Stimulated activated naive CD4-positive, alpha-beta T cell treated with Interleukin-2 at 50 U/mL for 16 hours (primary cell): Measurements from ENCODE around the gene CCDC74A.
"Not testable (repeated sequence)": the region's sequence is repeated elsewhere in the genome, so short reads cannot be mapped to it uniquely, and the experiment has no call there.

ENCODE experiments used
- DNase-seq: peaks from one replicate; lab custom pipeline; 2025; lab: John Stamatoyannopoulos, UW

Gene CCDC74A

DNA sequence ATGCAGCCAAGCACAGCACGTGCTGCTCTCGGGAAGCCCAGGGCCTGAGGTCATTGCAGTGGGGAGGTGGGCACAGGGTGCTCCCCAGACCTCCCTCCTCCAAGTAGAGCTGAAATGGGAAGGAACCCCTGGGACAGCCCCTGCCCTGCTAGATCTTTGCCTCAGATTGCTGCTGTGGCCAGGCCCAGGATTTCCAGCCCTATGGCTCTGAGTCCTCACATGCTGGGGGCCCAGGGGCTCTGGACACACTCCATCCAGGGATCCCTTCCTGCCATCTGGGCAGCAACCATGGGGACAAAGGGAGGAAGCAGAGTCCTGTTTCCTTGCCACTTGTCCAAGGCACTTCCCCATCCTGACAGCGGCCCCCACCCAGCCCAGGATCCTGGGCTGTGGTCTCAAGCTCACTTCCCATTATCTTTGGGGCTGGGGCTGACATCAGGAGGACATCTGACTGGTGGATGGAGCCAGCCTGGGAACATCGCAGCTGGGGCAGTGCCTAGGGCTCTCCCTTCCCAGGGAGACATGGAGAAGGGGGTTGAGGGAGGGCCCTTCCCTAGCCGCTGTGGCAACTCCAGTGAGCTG lies 2.3 kb downstream of the CCDC74A start:
- DNase-seq, result not testable (repeated sequence)

DNA sequence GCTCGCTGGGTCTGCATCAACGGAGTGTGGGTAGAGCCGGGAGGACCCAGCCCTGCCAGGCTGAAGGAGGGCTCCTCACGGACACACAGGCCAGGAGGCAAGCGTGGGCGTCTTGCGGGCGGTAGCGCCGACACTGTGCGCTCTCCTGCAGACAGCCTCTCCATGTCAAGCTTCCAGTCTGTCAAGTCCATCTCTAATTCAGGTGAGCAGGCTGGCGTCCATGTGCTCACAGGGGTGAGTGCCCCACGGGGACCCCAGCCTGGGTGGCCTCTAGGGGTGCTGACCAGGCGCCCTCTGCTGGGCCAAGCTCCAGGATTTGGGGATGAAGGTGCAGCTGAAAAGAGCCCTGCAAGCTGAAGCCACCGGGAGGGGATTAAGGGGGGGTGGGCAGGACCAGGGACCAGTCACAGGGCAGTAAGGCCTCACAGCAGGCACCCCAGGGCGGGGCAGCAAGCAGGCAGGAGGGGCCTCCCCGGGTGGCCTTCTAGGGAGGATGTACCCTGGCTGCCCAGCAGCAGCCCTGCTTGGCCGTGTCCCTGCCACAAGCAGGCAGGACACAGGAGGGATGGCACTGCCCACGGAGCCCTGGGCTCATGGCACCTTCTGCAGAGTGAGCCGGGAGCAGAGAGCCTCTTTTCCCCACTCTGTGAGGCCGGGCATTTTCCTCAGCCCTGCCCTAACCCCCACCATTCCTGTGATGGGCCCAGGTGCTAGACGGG lies 3.1 kb downstream of the CCDC74A start:
- DNase-seq, result not testable (repeated sequence)

DNA sequence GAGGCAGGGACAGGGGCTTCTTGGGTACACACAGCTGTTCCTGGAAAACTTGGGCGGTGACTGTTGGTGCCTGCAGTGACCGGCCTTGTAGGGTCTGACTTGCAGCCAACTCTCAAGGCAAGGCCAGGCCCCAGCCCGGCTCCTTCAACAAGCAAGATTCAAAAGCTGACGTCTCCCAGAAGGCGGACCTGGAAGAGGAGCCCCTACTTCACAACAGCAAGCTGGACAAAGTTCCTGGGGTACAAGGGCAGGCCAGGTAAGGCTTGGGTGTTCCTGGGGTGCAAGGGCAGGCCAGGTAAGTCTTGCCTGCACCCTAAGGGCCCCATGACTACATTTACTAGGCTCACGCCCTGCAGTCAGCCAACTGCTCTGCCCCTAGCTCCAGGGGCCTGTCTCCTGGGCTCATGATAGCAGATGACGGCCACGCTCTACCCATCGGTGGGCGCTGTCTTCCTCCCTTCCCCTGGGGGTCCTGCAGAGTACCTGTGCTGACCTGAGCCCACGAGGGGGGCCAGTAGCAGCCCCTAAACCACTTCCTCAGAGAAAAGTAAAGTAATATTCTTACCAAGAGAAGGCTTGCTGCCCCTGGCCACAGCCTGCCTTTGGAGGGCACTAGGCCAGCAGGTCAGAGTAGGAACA lies 4.0 kb downstream of the CCDC74A start:
- not testable (repeated sequence) for DNase-seq

DNA sequence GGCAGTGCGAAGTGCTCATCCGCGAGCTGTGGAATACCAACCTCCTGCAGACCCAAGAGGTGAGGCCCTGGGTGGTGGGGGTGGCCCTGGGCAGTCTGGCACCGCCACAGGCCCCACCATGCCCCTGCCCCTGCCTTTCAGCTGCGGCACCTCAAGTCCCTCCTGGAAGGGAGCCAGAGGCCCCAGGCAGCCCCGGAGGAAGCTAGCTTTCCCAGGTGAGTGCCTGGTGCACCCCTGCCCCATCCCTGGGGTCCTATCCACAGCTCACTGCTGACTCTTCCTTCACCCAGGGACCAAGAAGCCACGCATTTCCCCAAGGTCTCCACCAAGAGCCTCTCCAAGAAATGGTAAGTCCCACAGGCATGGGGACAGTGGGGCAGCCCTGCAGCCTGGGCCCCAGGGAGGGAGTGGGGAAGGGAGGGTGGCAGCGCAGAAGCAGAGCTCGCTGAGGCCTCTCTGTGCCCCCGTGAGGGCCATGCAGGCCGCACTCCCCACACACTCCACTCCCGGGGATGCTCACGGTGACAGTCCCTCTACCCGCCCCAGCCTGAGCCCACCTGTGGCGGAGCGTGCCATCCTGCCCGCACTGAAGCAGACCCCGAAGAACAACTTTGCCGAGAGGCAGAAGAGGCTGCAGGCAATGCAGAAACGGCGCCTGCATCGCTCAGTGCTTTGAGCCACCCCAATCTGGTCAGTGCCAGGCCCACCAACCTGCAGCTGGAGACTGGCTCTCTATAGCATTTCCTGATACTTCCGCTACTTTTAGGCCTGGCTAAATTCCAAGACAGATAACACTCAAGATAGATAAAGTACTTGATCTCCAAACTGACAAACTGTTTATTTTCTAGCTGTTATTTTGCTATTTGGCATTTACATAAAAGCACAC lies 5.3 kb downstream of the CCDC74A start:
- DNase-seq, result not testable (repeated sequence)

DNA sequence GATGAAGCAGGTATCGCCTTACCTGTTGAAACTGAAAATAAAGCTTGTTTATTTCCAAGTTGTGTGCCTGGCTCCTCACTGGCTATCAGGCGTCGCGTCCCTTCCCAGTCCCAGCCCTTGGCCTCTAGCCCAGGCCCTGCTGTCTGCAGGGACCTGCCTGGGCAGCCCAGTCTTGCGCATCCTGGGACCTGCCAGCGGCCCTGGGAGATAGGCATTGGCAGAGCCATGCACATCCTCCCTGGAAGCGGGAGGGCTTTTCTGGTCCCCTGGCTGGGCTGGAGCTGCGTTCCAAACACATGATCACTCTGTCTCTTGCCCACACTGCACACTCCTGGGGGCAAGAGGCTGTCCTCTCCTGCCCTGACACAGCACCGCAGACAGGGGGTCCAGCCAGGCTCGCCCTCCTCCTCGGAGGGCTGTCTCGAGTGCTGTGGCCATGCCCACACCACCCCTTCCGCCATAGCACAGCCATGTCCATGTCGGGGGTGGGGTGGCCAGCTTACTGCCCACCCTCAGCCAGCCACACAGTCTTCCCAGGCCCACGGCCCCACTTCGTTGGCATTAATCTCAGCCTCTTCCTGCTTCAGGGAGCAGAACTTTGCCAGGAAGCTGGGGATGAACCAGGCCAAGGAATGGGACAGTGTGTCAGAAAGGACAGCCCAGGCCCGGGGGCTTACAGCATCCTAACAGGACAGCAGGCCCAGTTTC lies 6.1 kb downstream of the CCDC74A start:
- not testable (repeated sequence) for DNase-seq

DNA sequence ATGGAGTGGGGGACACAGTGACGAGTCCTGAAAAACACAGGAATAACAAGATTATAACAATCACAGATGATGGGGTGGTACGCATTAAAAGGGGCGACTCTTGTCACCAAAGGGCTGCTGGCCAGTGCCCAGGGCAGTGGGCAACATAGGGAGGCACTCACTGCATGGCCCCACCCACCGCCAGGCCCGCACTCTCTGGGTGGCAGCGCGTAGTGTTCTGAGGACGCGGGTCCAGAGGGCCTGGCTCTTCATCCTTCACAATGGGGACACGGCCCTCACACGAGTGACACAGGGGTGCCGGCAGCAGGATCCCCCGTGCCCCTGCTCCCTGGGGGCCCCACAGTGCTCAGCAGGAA lies 6.6 kb downstream of the CCDC74A start:
- not testable (repeated sequence) for DNase-seq

DNA sequence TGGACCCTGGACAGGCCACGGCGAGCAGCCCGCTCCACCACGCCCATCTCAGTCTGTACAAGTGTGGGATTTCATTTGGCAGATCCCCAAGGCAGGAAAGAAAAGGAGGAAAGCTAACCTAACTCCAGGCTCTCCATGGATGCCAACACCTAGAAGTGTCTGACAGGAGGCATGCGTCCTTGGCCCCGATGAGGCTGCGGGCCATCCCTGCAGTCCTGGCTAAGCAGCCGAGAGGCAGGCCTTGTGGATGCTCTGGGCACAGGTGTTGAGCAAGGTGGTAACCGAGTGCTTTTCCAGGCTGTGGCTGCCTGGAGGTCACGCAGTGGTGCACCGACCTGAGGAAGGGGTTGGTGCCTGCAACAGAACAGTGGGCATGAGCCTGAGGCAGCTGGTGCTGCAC lies 7.3 kb downstream of the CCDC74A start:
- DNase-seq, result not testable (repeated sequence)

DNA sequence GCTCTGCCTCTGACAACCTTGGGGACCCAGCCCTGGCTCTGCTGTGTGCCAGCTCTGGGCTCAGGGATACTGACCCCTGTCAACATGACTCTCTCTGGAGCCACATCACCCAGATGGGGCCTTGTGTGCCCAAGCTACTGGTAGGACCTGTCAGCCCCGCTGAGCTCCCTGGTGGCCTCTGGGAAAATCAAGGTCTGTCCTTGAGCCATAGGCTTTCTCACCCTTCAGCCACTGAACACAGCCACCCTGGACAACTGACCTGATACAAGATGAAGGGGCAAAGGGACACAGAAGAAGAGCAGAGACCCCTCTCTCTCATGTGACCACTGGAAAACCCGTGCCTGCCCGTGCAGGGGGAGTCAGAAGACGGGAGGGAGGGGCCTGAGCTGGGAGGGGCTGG lies 7.8 kb downstream of the CCDC74A start:
- DNase-seq, result no peak

DNA sequence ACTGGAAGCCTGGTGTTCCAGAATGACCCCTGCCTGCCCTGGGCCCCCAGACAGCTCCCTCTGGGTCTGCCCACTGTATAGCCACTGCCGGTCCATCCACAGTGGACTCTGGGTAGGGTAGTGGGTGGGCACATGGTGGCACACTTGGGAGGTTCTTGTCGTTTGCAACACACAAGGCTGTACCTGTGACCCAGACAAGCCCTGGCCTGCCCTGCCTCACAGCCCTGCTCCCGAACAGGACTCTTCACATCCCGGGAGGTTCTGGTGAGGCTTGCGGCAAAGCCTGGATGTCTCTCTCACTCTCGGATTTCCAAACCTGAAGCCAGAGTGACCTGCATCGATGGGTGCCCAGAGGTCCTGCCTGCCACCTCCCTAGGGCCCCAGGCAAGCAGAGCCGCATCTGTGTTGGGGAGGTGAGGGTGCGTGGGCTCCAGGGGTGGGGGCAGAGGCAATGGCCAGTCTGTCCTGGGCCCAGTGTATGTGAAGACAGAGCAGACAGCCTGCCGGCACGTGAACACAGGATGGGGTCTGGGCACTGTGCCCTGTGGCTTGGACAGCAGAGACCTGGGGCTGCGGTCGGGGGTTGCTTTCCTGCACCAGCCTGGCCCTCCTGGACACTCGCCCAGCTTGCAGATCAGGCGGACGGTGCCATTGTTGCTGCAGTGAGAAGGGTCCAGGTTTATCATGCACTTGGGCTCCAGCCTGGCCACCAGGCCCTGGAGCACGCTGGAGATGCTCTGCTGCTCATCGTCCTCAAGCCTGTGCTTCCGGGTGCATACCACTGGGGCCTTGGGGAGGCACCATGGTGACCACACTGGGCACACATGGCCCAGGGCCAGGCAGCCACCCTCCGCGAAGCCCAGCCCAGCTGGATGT lies 8.5 kb downstream of the CCDC74A start:
- DNase-seq, result not testable (repeated sequence)

DNA sequence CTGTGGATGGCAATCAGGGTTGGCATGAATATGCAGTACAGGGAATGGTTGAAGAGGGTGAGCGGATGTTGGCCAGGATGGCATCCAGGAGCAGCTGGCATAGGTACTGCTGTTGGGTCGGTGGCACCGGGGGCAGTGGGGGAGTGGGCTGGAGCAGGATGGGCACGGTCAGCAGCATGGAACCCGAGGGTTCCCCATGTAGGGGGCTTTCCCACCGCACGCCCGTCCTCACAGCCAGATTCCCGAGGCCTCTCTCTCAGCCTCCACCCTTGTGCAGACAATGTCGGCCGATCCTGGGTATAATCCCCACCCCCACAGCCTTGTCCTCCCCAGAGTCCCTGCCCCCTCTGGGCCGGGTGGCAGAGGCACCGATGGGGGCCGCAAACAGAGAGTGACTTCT lies 9.2 kb downstream of the CCDC74A start:
- not testable (repeated sequence) for DNase-seq

DNA sequence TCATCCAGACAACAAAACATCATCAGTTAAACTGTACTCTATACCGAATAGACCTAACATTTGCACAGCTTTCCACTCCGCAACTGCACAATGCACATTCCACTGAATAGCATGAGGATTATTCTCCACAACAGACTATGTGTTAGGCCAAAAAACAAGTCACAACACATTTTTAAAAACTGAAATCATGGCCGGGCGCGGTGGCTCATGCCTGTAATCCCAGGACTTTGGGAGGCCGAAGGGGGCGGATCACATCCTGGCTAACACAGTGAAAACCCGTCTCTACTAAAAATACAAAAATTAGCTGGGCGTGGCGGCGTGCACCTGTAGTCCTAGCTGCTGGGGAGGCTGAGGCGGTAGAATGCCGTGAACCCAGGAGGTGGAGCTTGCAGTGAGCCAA lies 11.2 kb downstream of the CCDC74A start:
- not testable (repeated sequence) for DNase-seq

DNA sequence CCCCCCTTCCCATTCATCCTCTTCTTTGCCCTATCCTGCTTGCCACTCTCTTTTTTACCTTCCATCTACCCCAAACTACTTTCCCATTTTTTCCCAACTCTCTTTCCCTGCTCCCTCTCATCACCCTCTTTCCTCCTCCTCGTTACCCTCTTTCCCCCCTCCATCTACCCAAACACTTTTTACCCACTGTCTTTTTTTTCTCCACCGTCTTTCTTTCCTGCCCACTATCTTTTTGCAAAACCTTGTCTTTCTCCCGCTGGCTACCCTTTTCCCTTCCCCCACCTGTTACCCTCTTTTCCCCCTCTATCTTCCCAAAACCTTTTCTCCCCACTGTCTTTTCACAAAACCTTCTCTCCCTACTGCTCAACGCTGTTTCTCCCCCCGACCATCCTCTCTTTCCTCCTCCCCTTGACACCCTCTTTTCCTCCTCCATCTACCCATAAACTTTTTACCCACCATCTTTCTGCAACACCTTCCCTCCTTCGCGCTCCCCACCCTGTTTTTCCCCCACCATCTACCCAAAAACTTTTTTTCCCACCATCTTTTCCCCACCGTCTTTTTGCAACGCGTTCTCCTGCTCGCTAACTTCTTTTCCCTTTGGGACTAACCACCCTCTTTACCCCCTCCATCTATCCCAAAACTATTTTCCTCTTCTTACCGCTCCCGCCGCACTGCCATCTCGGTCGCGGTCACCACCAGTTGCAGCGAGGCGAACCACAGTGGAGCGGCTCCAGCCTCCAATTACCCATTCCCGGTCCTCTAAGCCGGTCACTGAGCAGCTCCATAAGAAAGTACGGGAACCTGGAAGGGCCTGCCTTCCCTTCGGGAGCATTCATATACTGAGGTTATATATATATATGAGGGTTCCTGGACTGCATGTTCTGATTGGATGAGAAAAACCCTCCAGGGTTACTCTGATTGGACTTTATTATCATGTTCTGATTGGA lies 15.0 kb downstream of the CCDC74A start:
- no peak for DNase-seq

DNA sequence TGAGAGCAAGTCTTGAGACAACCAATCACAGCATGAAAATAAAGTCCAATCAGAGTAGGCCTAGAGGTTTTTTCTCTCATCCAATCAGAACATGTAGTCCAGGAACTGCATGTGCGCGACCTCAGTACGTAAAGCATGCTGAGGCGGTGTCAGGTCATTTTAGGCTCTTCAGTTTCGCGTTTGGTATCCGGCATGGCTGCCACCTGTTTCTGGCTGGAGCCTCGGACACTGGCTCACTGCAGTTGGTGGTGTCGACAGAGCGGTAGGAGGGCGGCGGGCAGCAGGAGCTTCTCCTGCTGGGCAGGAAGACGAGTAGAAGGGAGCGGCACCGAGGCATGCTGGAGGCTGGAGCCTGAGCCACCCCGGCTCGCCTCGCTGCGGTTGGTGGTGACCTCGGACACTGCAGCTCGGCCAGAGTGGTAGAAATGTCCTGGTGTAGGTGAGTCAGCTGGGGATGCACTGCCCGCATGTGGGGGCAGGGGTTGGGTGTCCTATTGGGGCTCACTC lies 15.8 kb downstream of the CCDC74A start:
- DNase-seq, result no peak

DNA sequence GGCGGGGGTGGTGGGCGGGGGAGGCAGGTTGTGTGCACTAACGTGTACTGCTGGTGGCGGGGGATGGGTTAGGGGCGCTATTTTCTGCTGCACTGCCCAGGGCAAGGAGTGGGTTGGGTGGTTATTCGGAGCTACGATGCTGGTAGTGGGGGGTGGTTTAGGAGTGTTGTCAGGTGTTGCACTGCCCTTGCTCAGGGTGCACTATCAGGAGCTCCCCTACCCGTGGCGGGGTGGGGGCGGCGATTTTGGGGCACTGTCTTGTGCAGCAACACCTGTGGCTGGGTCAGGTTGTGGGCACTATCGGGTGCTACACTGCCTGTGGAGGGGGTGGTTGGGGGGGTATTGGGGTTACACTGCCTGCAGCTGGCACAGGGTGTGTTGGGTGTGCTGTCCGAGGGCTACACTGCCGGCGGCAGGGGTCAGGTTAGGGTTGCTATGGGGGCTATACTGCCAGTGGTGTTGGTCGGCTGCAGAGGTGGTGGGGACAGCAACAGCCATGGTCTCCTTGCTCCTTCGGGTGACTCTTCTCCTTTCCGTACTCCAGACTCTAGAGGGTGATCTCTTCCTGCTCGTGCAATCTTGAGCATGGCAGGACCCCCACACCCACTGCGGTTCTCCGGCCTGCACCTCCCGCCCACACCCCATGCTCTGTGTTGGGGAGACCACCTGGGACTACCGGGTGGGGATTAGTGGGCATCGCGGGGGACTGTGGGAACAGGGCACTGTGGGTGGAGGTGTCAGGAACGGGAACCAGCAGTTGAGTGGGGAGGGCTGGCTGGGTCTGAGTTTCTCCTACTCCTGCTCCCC lies 16.5 kb downstream of the CCDC74A start:
- not testable (repeated sequence) for DNase-seq

DNA sequence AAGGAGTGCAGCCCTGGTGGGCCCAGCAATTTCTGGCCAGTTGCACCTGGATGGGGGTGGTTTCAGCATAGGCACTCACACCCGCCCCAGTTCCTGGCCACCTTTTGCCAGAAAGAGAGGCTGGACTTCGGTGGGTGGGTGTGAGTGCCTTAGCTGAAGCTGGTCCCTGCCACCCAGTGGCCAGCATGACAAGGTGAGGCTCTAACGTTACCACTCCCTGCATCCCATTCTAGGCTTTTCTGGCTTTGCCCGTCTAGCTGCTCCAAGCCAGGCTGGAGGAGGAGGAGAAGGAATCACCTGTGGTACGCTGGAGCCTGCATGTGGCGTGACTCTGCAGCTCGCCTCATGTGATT lies 17.1 kb downstream of the CCDC74A start:
- DNase-seq, result not testable (repeated sequence)

DNA sequence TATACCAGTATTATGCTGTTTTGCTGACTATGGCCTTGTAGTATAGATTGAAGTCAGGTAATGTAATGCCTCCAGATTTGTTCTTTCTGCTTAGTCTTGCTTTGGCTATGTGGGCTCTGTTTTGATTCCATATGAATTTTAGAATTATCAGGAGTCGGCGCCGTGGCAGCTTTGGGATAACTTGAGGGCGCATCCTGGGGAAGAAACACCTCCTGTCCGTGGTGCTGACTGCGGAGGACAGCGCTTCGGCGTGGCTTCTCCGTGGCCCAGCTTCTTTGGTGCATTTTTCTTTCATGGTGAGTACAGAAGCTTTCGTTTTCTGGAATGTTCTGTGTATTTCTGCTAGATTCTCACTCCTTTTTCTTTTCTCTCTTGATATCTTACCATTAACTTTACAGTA lies 25.2 kb downstream of the CCDC74A start:
- DNase-seq, result no peak

DNA sequence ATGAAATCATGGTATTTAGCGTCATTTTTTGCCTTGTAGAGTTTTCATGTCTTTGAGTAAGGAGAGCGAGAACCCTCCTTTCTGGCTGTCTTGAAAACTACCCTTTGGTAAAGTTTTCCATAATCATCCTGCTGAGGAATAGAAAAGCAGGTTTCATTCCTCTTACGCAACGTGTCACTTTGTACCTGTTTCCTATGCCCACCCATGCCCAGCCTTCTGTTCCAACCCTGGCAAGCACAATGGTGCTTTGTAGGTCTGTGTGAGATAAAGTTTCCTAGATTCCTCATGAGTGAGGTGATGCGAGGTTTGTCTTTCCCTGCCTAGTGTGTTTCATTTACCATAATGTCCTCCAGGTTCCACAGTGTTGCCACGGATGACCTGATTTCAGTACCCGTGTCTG lies 29.3 kb downstream of the CCDC74A start:
- no peak for DNase-seq

DNA sequence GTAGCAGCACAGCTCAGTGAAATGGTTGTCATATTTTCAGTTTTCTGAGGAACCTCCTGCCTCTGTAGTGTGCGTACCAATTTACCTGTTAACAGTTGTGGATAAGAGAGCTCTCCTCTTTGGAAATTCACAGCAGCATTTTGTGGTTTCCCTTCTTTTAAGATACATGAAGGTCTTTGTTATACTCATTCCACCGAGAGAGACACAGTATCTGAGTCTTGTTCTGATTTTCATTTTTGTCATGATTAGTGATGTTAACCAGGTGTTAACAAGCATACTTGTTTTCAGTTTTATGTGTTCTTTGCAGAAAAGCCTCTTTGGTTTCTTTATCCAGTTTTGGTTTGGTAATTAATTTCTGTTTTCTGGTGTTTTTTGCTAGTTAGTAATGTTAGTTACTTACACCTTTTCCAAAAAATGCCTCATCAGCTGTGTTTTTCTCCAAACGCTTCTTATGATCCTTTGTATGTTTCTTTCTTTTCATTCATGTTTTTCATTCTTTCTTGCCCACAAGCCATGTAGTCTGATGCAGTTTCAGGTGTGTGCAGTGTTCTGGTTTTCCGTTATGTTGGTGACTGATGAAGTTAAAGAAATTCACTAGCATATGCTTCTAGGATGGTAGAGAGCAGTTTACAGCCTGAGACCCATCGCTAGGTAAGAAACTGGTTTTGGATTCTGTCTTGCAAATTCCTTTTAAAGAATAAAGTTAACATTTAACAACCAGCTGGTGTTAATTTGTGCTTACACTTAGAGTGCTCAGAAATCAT lies 30.1 kb downstream of the CCDC74A start:
- DNase-seq, result no peak
